ENCODE results near the gene DUOX1. TPM values are rescaled to one million over a fixed set of nuclear protein-coding genes. Genes with fewer than 3 reads are reported as not detected.

The DUOX1 gene
- total RNA-seq, 4 donors from 2014 or later: 87.5 to 202 (median 122) TPM

DNA sequence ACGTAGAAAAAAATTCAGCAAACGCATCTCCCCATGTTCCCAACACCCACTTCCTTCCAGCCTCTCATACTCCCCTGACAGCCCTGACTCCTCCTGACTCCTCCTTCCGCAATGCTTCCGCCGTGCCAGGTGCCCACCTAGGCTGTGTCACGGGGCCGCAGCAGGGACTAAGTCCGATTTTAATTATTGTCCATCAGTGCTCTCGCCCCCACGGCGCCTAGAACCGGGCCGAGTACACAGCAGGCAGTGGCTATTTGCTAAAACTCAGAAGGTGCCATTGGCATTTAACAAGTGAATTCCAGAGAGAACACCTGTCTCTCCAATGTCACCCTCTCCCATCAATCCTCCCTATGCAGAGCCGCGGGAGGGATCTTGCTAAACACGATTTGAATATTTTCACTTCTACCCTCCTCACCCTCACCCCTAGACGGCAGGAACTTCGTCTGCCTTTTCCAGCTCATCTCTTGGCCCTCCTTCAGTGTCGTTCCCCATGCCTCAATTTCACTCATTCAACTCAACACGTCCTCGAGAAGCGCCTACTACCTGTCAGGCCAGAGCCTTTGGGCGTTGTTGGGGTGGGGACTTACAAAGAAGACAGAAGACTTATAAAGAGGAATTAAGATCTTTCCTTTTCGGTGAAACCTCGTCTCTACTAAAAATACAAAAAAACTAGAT lies 69.5 kb downstream of the DUOX1 start:
- H3K36me3 ChIP-seq: no peaks in the 10 kb centered on the region
- peaks cover 0 to 37% (median 6%) of the 10 kb centered on the region in 3 donors for H3K4me1 ChIP-seq
- WGBS, 2 donors: 0 to 1% methylated on average over 25 of the region's 25 CpGs
- H3K27me3 ChIP-seq: no peaks in the 10 kb centered on the region
- TF ChIP-seq CTCF (IDR thresholded peaks at IDR 0.05) (no peak), POLR2A (IDR thresholded peaks at IDR 0.05) (no peak)
- DNase-seq: no peak
- H3K9me3 ChIP-seq: no peaks in the 10 kb centered on the region
- peak overlapping the region; percentile 85 to 100 (median 98) for H3K27ac ChIP-seq
- peak overlapping the region; percentile 36 to 87 (median 68) for H3K4me3 ChIP-seq
- intact Hi-C loops (cut with DNase I): no loop called here

DNA sequence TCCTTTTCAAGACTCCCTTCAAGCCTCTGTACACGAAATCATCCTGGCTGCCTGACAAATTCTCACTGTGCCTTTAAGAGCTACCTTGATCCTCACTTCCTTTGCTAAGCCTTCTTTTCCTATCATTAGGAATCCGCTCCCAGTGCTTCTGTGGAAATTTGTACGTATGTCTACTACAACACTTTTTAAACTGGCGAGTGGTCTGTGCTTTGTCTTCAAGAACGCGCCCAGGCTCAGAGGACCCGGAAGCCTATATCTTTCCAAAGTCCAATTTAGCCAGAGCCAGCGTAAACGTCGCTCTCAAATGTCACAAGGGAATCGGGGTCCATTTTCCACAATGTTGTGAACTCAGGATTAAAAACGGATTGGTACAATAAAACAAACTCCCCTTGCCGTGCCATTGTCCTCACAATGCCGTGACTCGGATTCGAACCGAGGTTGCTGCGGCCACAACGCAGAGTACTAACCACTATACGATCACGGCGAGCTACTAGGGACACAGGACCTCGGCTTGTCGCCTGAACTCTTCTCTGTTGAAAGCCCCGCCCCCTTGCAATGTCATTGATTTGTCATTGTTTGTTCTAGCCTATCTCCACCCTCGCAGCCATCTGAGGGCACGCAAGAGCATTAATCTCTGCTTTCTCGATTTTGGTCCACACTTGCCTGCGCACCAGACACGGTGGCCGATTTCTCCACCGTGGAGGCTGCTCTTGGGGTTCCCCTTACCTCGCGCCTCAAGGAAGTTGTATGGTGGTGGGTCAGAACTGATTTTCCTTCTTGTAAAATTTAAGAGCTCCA lies 70.4 kb downstream of the DUOX1 start:
- H3K4me1 ChIP-seq: peaks cover 0 to 37% (median 6%) of the 10 kb centered on the region in 3 donors
- intact Hi-C loops (cut with DNase I): loop anchor here (10.0 kb wide), 1 partner anchor 195 kb away; no protein-coding TSS in a partner anchor
- no peaks in the 10 kb centered on the region for H3K27me3 ChIP-seq
- peak overlapping the region; percentile 85 to 100 (median 98) for H3K27ac ChIP-seq
- H3K36me3 ChIP-seq: no peaks in the 10 kb centered on the region
- TF ChIP-seq CTCF (IDR thresholded peaks at IDR 0.05) (peak in 1 of 6 experiments; percentile 24), POLR2A (IDR thresholded peaks at IDR 0.05) (peak in 3 of 4 donors; percentile 51 to 94 (median 91))
- H3K9me3 ChIP-seq: no peaks in the 10 kb centered on the region
- WGBS, 2 donors: 0 to 1% methylated on average over 18 to 32 of the region's 34 CpGs
- DNase-seq: peak; percentile 85
- H3K4me3 ChIP-seq: peak overlapping the region; percentile 36 to 87 (median 68)

GRCh38 chr15:45200799-45201556 lies 71.2 kb downstream of the DUOX1 start:
- WGBS, 2 donors: 6 to 7% methylated on average over 14 to 15 of the region's 34 CpGs
- no peaks in the 10 kb centered on the region for H3K36me3 ChIP-seq
- TF ChIP-seq CTCF (IDR thresholded peaks at IDR 0.05): no peak
- no peak for TF ChIP-seq POLR2A (IDR thresholded peaks at IDR 0.05)
- H3K27ac ChIP-seq: peak overlapping the region; percentile 85 to 100 (median 98)
- H3K27me3 ChIP-seq: no peaks in the 10 kb centered on the region
- peaks cover 0 to 37% (median 6%) of the 10 kb centered on the region in 3 donors for H3K4me1 ChIP-seq
- DNase-seq: no peak
- H3K9me3 ChIP-seq: no peaks in the 10 kb centered on the region
- peak overlapping the region; percentile 36 to 87 (median 68) for H3K4me3 ChIP-seq
- intact Hi-C loops (cut with DNase I): loop anchor here (10.0 kb wide), 1 partner anchor 194 kb away; no protein-coding TSS in a partner anchor

DNA sequence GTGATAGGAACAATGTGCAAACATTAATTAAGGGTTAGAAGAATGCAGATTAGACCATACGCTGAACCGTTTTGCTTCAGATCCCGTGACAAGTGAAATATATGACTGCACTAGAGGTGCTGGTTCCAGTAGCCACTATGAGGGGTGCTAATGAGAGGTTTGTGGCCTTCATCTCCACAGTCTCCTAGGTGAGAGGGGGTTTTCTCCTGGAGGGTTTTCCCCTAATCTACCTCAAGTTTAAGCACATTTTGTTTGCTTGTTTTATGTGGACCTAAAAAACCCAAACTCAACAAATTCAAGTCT lies 71.7 kb downstream of the DUOX1 start:
- Histone ChIP-seq H3K9me3 (no peaks in the 10 kb centered on the region), H3K27me3 (no peaks in the 10 kb centered on the region), H3K36me3 (no peaks in the 10 kb centered on the region), H3K4me3 (peak overlapping the region in 3 of 4 donors; percentile 63 to 87 (median 74)), H3K27ac (peak overlapping the region in 3 of 4 donors; percentile 96 to 100 (median 99)), H3K4me1 (peaks cover 0 to 37% (median 6%) of the 10 kb centered on the region in 3 donors)
- TF ChIP-seq CTCF (IDR thresholded peaks at IDR 0.05) (no peak), POLR2A (IDR thresholded peaks at IDR 0.05) (no peak)
- WGBS, 2 donors: 76 to 86% methylated on average over 3 of the region's 3 CpGs
- intact Hi-C loops (cut with DNase I): loop anchor here (10.0 kb wide), 1 partner anchor 193 kb away; no protein-coding TSS in a partner anchor
- DNase-seq: no peak
